Measurements from ENCODE around the gene ARPC1B. TPM values are rescaled to one million over a fixed set of nuclear protein-coding genes. Genes with fewer than 3 reads are reported as not detected.

The ARPC1B gene
- total and polyA plus RNA-seq, 2 of the 8 experiments (the other 6 are each of a cell fraction or from before 2014, with no cell fraction given) = 64.5 to 115 TPM

- Histone ChIP-seq H3K79me1 (ENCODE audit: low read depth, low read length) (peaks cover 21% of the 10 kb centered on the region), H3K4ac (replicated peaks; ENCODE audit: insufficient read length, low read depth, low read length) (no peak overlapping the region), H2BK5ac (ENCODE audit: low read depth, low read length) (no peak overlapping the region), H3K4me1 (replicated peaks in 1 of 4; ENCODE audit: control insufficient read depth in 3 of 4, insufficient read depth in 4 of 4, low read length in 3 of 4) (peaks cover 0 to 3% (median under 1%) of the 10 kb centered on the region in 4 experiments; a peak in 2 of 7 replicates), H3K36me3 (ENCODE audit: control insufficient read depth in 2 of 4, insufficient read depth in 4 of 4, low read length in 3 of 4) (peaks cover 27 to 66% (median 52%) of the 10 kb centered on the region in 4 experiments; a peak in 7 of 8 replicates), H3K14ac (ENCODE audit: insufficient read length) (no peak overlapping the region), H4K91ac (replicated peaks; ENCODE audit: insufficient read length, low read length) (no peak overlapping the region), H3K23me2 (ENCODE audit: low read depth, low read length) (peaks cover 6% of the 10 kb centered on the region), H3K9me3 (ENCODE audit: insufficient read depth in 2 of 2, low read depth in 1 of 2, low read length in 1 of 2) (no peaks in the 10 kb centered on the region), H3K56ac (replicated peaks; ENCODE audit: insufficient read length, low read depth, low read length) (no peak overlapping the region), H3K4me3 (ENCODE audit: extremely low read depth in 1 of 4, insufficient read depth in 2 of 4, low read depth in 3 of 4, low read length in 4 of 4) (no peak overlapping the region), H3K4me2 (ENCODE audit: insufficient read depth in 1 of 2, low read depth in 2 of 2, low read length in 2 of 2) (no peak overlapping the region), H2AFZ (ENCODE audit: low read length) (no peak overlapping the region), H3K79me2 (ENCODE audit: control insufficient read depth in 1 of 2, insufficient read depth in 2 of 2, low read length in 2 of 2) (peaks cover 19 to 46% of the 10 kb centered on the region in 2 experiments), H3K27ac (ENCODE audit: low read depth, low read length) (no peak overlapping the region), H3K18ac (ENCODE audit: extremely low read depth, low read length) (no peak overlapping the region), H4K5ac (ENCODE audit: insufficient read length, low read depth, low read length) (no peak overlapping the region), H2BK12ac (ENCODE audit: low read depth, low read length) (no peak overlapping the region), H2BK120ac (replicated peaks; ENCODE audit: low read depth, low read length) (no peak overlapping the region), H2BK20ac (ENCODE audit: low read length) (no peak overlapping the region), H2BK15ac (ENCODE audit: low read length) (no peak overlapping the region), H4K20me1 (replicated peaks in 1 of 2; ENCODE audit: control insufficient read depth in 1 of 2, insufficient read depth in 2 of 2, low read length in 2 of 2) (peaks cover 24 to 43% of the 10 kb centered on the region in 2 experiments), H3K27me3 (replicated peaks in 1 of 4; ENCODE audit: control insufficient read depth in 3 of 4, extremely low read depth in 1 of 4, insufficient read depth in 3 of 4, low read length in 3 of 4) (no peaks in the 10 kb centered on the region), H4K8ac (ENCODE audit: extremely low read depth, insufficient read depth, low read length) (no peak overlapping the region; the same call in 1 of the 2 replicates), H2AK5ac (ENCODE audit: low read depth, low read length) (no peak overlapping the region), H3K9ac (replicated peaks in 1 of 4; ENCODE audit: extremely low read depth in 1 of 4, low read depth in 3 of 4, low read length in 3 of 4) (no peak overlapping the region), H3K23ac (ENCODE audit: insufficient read length) (no peak overlapping the region)
- DNase-seq (ENCODE audit: low read depth in 1 of 2, low spot score in 2 of 2) (no peak), FAIRE-seq (no peak)
- ChIA-PET CTCF (ENCODE audit: partially characterized antibody) (interaction anchor here (0.6 to 2.1 kb wide), 5 partner anchors 13 to 680 kb away, joined by 3 to 8 read pairs (median 4); no protein-coding TSS in a partner anchor), POLR2A (ENCODE audit: partially characterized antibody) (interaction anchor here (0.5 to 8.4 kb wide), 3 partner anchors 9 to 32 kb away, joined by 3 to 150 read pairs (median 3); no protein-coding TSS in a partner anchor)
- WGBS, 2 experiments (ENCODE audit: extremely low coverage in 1 of 2, insufficient coverage in 1 of 2, insufficient read length in 1 of 2, insufficient replicate concordance in 2 of 2, low coverage in 1 of 2, low lambda C conversion rate in 2 of 2, missing lambda C conversion rate in 1 of 2) = 100% methylated on average over 3 of the region's 3 CpGs; no CpG with 5 or more reads in 1 of the 2 experiments
- TF ChIP-seq SUZ12 (IDR thresholded peaks at IDR 0.05; ENCODE audit: low read length) (no peak), POLR2A (IDR thresholded peaks at IDR 0.05; ENCODE audit: control extremely low read depth in 1 of 2, low read depth in 2 of 2, low read length in 2 of 2) (no peak), CHD1 (IDR thresholded peaks at IDR 0.05; ENCODE audit: low read depth, low read length) (no peak), HDAC6 (IDR thresholded peaks at IDR 0.05; ENCODE audit: low read depth, low read length) (no peak), CREB1 (IDR thresholded peaks at IDR 0.05) (no peak), CBX8 (IDR thresholded peaks at IDR 0.05; ENCODE audit: borderline replicate concordance, low read depth, low read length) (no peak), JUN (IDR thresholded peaks at IDR 0.05; ENCODE audit: low read depth, low read length) (no peak), GTF2F1 (IDR thresholded peaks at IDR 0.05; ENCODE audit: borderline replicate concordance, low read depth, low read length) (no peak), BRCA1 (IDR thresholded peaks at IDR 0.05; ENCODE audit: low read depth, low read length) (no peak), NANOG (IDR thresholded peaks at IDR 0.05; ENCODE audit: insufficient read depth, low read depth, low read length, poor library complexity, severe bottlenecking) (no peak), MAX (IDR thresholded peaks at IDR 0.05) (no peak), TAF7 (optimal IDR thresholded peaks at IDR 0.05; ENCODE audit: borderline replicate concordance, low read depth, low read length) (no peak), SP1 (IDR thresholded peaks at IDR 0.05; ENCODE audit: low read depth, low read length) (no peak), TBP (IDR thresholded peaks at IDR 0.05; ENCODE audit: low read depth, low read length) (no peak), ZNF274 (IDR thresholded peaks at IDR 0.05; ENCODE audit: borderline replicate concordance, extremely low read depth, low read length) (no peak)
Measured at GRCh38 chr7:99402854-99403253, 28.3 kb downstream of the ARPC1B start.

Measured in H1 (cell line).